IPS-20b (cell line): Measurements from ENCODE around the gene DKKL1.

Source experiments
- H3K27ac ChIP-seq: one replicate; pipeline ENCODE4 v1.5.1; 2013; ENCODE audit warnings: low read length
- H3K27me3 ChIP-seq: 2 replicates; pipeline ENCODE4 v1.6.1; 2013; ENCODE audit warnings: mild to moderate bottlenecking, low read length, inconsistent platforms; ENCODE audit not compliant: insufficient read depth
- H3K36me3 ChIP-seq: 2 replicates; pipeline ENCODE4 v1.6.1; 2013; ENCODE audit warnings: low read depth, mild to moderate bottlenecking, inconsistent platforms, low read length, moderate library complexity; ENCODE audit not compliant: insufficient read depth
- H3K4me1 ChIP-seq: 2 replicates; pipeline ENCODE4 v1.6.1; 2013; ENCODE audit warnings: mild to moderate bottlenecking, control low read depth, inconsistent platforms, low read length, moderate library complexity; ENCODE audit not compliant: insufficient read depth
- H3K4me3 ChIP-seq: 2 replicates; pipeline ENCODE4 v1.5.1; 2013; ENCODE audit warnings: mild to moderate bottlenecking, low read length, inconsistent platforms
- H3K9ac ChIP-seq: 2 replicates; pipeline ENCODE4 v1.6.1; 2013; ENCODE audit warnings: low read depth, mild to moderate bottlenecking, inconsistent platforms, low read length, moderate library complexity
- H3K9me3 ChIP-seq: 2 replicates; pipeline ENCODE4 v1.6.1; 2013; ENCODE audit warnings: mild to moderate bottlenecking, low read depth, low read length, inconsistent platforms; ENCODE audit not compliant: insufficient read depth

DKKL1 gene

DNA sequence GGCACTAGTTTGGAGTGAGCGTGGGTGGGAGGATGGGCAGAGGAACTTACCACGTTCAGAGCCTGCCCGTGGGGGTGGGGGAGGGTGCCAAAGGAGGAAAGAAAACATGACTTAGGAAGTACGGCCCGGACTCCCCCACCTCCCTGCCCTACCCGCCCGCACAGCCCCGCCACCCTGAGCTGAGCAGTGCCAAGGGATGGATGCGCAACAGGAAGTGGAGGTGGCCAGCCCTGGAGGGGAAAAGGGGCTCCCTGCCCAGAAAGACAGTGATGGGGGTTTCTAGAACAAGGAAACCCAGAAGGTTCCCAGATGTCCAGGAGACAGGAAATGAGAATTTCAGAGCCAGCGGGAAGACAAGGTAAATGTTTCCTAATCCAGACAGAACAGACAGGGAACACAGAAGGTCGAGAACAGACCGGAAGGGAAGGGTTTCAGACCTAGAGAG is 7.7 kb upstream of the DKKL1 start:
- no peak overlapping the region for H3K9ac ChIP-seq
- H3K4me1 ChIP-seq, result peaks cover 3% of the 10 kb centered on the region; the same call in 1 of the 2 replicates
- H3K27me3 ChIP-seq, result no peaks in the 10 kb centered on the region
- no peak overlapping the region for H3K27ac ChIP-seq
- no peaks in the 10 kb centered on the region for H3K9me3 ChIP-seq
- H3K4me3 ChIP-seq, result no peak overlapping the region
- peaks cover 86% of the 10 kb centered on the region for H3K36me3 ChIP-seq

DNA sequence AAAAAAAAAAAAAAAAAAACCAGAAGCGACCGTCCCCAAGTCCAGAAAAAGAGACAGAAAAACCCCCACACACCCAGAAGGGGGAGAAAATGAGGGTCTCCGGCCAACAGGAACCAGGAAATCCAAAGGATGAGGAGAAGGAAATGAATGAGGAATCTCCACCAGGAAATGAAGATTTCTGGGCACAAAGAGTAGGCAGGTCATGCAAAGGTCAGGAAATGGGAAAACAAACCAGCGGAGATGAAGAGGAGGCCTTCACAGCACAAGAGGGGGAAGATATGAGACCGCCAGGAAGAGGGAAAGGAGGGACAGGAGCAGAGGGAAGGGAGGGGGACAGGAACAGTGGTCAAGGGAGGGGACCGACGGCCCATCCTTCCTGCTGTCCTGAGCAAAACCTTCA is 7.3 kb upstream of the DKKL1 start:
- peaks cover 81% of the 10 kb centered on the region for H3K36me3 ChIP-seq
- peaks cover 3% of the 10 kb centered on the region; the same call in 1 of the 2 replicates for H3K4me1 ChIP-seq
- H3K27ac ChIP-seq, result no peak overlapping the region
- no peaks in the 10 kb centered on the region for H3K9me3 ChIP-seq
- H3K9ac ChIP-seq, result no peak overlapping the region
- no peak overlapping the region for H3K4me3 ChIP-seq
- H3K27me3 ChIP-seq, result no peaks in the 10 kb centered on the region

DNA sequence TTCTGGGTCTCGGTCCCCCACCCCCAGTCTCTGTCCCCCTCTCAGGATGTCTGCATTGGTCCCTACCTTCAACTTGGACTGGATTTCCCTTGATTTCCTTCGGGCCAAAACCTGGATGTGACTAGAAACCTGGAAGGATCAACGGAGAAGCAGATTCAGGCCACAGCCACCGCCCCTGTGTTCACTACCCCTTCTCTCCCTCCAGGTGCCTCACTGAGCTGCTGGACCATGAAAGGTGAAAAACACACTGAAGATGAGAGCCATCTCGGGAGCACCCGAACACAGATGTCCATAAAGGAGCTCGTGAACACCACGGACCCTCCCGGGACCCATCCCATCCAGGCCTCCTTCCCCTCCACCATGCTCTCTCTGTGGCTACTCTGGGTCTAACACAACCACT is 6.5 kb upstream of the DKKL1 start:
- no peaks in the 10 kb centered on the region for H3K9me3 ChIP-seq
- no peak overlapping the region for H3K4me3 ChIP-seq
- H3K9ac ChIP-seq, result no peak overlapping the region
- H3K4me1 ChIP-seq, result peaks cover 3% of the 10 kb centered on the region; the same call in 1 of the 2 replicates
- H3K27me3 ChIP-seq, result no peaks in the 10 kb centered on the region
- H3K36me3 ChIP-seq, result peaks cover 73% of the 10 kb centered on the region
- no peak overlapping the region for H3K27ac ChIP-seq

DNA sequence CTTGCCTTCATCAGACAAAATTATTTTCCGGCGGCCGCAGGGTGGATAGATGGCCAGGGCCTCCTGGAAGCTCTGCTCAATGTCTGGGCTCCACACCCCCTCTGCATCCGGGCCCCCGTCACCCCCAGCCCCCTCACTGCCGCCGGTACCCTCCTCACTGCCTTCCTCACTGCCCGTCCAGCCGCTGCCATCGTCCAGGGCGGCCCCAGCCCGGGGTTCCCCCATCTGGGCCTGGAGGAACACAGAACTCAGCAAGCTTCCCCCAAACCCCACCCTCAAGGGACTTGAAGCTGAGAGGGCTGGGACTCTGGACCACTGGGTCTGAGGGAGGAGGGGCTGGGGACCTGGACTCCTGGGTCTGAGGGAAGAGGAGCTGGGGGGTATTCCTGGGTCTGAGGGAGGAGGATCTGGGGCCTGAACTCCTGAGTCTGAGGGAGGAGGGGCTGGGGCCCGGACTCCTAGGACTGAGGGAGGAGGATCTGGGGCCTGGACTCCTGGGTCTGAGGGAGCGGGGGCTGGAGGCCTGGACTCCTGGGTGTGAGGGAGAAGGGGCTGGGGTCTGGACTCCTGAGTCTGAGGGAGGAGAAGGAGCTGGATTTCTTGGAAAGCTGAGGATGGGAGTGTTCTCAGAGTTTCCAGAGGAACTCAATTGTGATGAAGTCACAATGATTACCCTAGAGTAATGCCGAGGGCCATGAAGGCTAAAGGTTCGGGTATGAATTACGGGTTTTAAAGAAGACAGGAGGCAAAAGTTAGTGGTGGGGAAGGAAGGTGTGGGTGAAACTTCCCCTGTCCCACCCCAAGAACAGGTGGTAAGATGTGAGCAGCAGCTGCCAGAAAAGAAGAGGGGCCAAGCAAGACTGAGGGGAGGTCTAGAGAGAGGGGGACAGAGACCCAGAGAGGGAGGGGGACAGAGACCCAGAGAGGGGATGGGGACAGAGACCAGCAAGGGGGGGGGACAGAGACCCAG is 3.5 kb upstream of the DKKL1 start:
- Histone ChIP-seq H3K27me3 (no peaks in the 10 kb centered on the region), H3K27ac (peak overlapping the region; percentile 95), H3K4me1 (peaks cover 7% of the 10 kb centered on the region; the same call in 1 of the 2 replicates), H3K36me3 (peaks cover 46% of the 10 kb centered on the region), H3K4me3 (peak overlapping the region; percentile 91; the same call in 1 of the 2 replicates), H3K9ac (peak overlapping the region; percentile 97; the same call in 1 of the 2 replicates), H3K9me3 (no peaks in the 10 kb centered on the region)

DNA sequence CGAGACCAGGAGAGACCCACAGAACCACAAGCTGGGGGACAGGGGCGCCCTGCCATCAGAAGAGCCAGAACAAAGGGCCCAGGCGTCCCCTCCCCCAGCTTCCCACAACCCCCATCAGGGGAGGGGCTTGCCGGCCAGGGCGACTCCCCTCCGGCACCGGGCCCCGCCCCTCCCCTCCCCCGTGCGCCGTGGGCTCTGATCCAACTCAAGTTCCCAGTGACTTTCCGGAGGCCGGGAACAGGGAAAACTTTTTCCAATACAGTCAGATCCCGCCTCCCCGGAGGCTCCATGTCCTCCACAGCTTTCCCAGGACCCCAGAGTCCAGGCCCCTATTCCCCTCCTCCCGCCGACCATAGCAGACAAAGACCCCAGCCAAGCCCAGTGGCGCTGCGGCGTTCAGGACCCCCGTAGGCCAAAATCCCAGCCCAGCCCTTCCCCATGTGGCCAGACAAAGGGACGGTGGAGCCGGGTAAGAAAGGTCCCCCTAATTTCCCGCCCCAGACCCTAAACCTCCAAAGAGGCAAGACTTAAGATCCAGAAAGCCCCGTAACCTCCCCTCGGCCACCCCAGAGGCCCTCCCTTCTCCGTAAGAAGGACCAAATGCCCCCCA is 2.1 kb upstream of the DKKL1 start:
- peak overlapping the region; percentile 97 for H3K9ac ChIP-seq
- H3K27me3 ChIP-seq, result no peaks in the 10 kb centered on the region
- H3K4me1 ChIP-seq, result peaks cover 7% of the 10 kb centered on the region; the same call in 1 of the 2 replicates
- peak overlapping the region; percentile 95 for H3K27ac ChIP-seq
- H3K4me3 ChIP-seq, result peak overlapping the region; percentile 91
- H3K36me3 ChIP-seq, result peaks cover 32% of the 10 kb centered on the region
- H3K9me3 ChIP-seq, result no peaks in the 10 kb centered on the region

DNA sequence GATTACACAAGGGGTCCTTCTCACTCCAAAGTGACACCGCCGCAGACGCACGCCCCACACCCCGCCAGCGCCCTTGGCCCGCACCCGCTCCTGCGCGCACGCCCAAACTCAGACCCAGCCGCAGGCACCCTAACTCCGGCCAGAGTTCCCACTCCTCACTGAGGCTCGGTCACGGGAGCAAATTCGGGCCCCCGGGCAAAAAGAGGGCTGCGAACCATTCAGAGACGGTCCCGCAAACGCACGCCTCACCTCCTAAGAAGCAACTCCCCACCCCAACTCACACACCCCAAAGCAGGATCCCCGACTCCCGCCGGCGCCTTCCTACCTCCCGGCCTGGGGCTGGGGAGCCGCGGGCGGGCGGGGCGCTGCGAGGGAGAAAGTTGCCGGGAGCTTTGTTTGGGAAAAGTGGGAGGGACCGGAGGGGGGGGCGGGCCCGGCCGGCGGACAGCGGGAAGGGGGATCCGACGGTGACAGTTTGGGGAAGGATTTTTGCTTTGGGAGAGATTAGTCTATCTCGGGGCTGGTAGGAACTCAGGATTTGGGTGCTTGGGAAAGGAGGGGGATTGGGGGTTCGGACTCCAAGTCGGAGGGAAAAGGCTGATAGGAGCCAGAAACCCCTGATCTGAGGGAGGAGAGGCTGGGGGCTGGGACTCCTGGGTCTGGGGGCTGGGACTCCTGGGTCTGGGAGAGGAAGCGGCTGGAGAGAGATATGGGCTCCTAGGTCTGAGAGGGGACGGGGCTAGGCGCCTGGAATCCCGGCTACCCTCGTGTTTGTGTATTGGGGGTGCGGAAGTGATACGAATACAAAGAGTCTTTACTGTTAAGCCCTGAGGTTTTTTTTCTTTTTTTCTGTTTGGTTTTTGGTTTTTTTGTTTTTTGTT is 1.4 kb upstream of the DKKL1 start, which contains the start of gene TEAD2:
TEAD2 (minus strand) TSS at position 369 of the 881 bp plus-strand sequence. CDS start 2,341 bp downstream, outside the sequence.
- Histone ChIP-seq H3K9me3 (no peaks in the 10 kb centered on the region), H3K27ac (peak within 1 kb of the TSS; percentile 95), H3K36me3 (peaks cover 24% of the 10 kb centered on the region), H3K4me1 (peaks cover 7% of the 10 kb centered on the region; the same call in 1 of the 2 replicates), H3K27me3 (no peaks in the 10 kb centered on the region), H3K4me3 (peak within 1 kb of the TSS; percentile 91), H3K9ac (peak within 1 kb of the TSS; percentile 97)

DNA sequence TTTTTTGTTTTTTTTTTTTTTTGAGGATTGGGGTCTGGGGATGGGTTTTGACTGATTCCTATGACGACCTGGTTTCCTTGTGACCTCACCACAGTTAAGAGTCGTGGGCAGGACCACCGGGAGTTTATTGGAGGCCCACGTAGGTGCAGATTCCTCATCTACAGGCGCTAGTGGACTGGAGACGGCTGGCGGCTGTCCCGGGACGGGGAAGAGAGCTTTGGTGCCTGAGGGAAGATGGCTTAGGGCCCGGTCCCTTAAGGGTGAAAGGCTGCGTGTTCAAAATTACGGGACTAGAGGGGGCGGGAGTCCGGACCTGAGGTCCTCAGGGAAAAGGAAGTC is 779 bp upstream of the DKKL1 start:
- Histone ChIP-seq H3K4me1 (peaks cover 7% of the 10 kb centered on the region; the same call in 1 of the 2 replicates), H3K9me3 (no peaks in the 10 kb centered on the region), H3K27ac (peak overlapping the region; percentile 10), H3K36me3 (peaks cover 18% of the 10 kb centered on the region), H3K27me3 (no peaks in the 10 kb centered on the region), H3K9ac (peak overlapping the region; percentile 97; the same call in 1 of the 2 replicates), H3K4me3 (peak overlapping the region; percentile 91)

DNA sequence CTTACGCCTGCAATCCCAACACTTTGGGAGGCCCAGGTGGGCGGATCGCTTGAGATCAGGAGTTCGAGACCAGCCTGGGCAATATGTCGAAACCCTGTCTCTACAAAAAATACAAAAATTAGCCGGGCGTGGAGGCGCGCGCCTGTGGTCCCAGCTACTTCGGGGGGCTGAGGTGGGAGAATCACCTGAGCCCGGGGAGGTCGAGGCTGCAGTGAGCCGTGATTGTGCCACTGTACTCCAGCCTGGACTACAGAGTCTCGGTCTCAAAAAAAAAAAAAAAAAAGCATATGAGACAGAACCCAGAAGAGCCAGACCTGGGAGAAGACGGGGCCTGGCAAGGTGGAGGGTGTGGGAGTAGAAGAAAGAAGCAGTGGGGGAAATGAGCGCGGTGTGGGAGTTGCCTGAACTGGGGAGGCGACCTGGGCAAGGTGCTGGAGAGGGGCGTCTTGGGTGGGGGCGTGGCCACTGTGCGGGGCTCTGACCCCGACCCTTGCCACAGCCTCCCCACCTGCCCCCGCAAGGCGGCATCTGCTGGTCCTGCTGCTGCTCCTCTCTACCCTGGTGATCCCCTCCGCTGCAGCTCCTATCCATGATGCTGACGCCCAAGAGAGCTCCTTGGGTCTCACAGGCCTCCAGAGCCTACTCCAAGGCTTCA is 533 bp downstream of the DKKL1 start:
- peaks cover 7% of the 10 kb centered on the region; the same call in 1 of the 2 replicates for H3K4me1 ChIP-seq
- peak overlapping the region; percentile 33; the same call in 1 of the 2 replicates for H3K9ac ChIP-seq
- peaks cover 5% of the 10 kb centered on the region for H3K36me3 ChIP-seq
- peak overlapping the region; percentile 47 for H3K4me3 ChIP-seq
- H3K27me3 ChIP-seq, result no peaks in the 10 kb centered on the region
- H3K9me3 ChIP-seq, result peaks cover 7% of the 10 kb centered on the region
- no peak overlapping the region for H3K27ac ChIP-seq

DNA sequence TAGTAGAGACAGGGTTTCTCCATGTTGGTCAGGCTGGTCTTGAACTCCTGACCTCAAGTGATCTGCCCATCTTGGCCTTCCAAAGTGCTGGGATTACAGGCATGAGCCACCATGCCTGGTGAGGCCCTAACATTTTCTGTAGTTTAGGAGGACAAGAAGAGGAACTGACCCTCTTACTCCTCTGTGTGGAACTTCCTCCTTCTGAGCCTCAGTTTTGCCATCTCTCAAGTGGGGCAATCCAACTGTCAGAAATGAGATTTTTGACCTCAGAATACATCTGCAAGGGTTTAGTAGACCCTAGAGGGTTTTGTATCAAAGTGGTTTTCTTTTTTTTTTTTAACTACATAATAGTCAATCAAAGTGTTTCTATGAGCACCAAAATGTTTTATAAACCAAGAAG is 2.4 kb downstream of the DKKL1 start:
- Histone ChIP-seq H3K9me3 (peaks cover 21% of the 10 kb centered on the region), H3K27me3 (no peaks in the 10 kb centered on the region), H3K4me3 (no peak overlapping the region), H3K9ac (no peak overlapping the region), H3K27ac (no peak overlapping the region), H3K4me1 (peaks cover 4% of the 10 kb centered on the region; the same call in 1 of the 2 replicates), H3K36me3 (no peaks in the 10 kb centered on the region)

DNA sequence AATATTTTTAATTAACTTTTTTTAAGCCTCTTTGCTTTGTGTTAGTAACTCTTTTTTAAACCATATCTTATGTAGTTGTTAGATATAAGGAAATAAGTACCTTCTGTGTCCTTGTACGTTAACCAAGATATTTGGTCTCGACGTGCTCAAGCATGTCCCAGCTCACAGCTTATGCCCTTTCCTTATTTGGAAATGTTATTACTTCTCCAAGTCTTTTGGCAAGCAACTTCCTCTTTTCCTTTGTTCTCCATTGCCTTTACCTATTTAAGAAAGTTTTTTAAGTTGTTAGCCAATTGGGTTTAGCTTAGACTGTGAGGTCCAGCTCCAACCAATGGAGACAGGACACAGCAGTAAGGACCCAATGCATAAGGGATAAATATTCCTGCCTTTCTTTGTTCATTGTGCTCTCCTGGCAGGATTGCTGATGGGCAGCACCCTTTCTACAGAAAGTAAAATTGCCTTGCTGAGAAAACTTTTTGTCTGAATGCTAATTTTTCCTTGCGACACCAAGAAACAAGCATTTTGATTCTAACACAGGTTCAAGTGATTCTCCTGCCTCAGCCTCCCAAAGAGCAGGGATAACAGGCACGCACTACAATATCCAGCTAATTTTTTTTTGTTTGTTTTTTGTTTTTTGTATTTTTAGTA is 5.2 kb downstream of the DKKL1 start:
- no peaks in the 10 kb centered on the region for H3K36me3 ChIP-seq

More for the DNA sequence above, 5.2 kb downstream of the DKKL1 start:
- Histone ChIP-seq H3K4me1 (no peaks in the 10 kb centered on the region; the same call in 1 of the 2 replicates), H3K9me3 (peaks cover 21% of the 10 kb centered on the region), H3K27me3 (no peaks in the 10 kb centered on the region), H3K27ac (no peak overlapping the region), H3K9ac (no peak overlapping the region), H3K4me3 (no peak overlapping the region)
